ENCODE measurements around the gene RBM20. TPM values are rescaled to one million over a fixed set of nuclear protein-coding genes. Genes with fewer than 3 reads are reported as not detected.
"Not testable (repeated sequence)": the region's sequence is repeated elsewhere in the genome, so short reads cannot be mapped to it uniquely, and the experiment has no call there.

RBM20 gene
- total and polyA plus RNA-seq, 7 donors, result 0.23 to 7.8 (median 5.4) TPM; not detected in 1

DNA sequence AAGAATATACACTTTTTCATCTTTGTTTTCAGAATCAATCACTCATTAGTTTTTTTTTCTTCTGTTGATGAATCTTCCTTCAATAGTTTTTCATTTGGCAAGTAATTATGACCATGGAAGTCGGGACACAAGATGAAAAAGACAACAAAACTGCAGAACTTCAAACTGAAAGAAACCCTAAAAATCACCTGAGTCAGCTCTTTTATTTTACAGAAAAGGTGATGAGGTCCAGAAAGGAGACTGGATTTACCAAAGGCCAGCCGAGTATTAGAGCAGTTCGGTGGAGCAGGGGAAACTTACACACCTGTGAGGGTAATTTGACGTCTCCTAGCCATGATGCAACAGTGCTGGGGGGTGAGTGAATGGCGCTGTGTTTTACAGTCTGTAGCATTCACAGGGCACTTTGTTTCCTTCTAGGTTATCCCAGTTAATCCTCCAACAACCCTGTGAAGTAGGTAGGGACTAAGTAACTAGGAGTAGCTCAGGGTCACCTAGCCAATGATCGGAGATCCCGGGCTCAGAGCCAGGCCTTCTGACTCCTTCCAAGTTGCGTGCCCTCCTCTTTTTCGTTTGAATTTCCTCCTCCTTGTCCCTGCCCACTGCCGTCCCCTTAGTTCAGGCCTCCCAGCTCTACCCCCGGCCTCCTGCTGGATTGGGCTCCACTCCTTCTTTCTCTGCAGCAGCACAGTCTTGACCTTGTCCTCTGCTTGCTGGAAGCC, 14.0 kb downstream of the RBM20 start:
- H3K27me3 ChIP-seq, result no peaks in the 10 kb centered on the region
- no peak for TF ChIP-seq EP300 (IDR thresholded peaks at IDR 0.05)
- no peak for TF ChIP-seq POLR2A (IDR thresholded peaks at IDR 0.05)
- no peak for TF ChIP-seq POLR2AphosphoS5 (IDR thresholded peaks at IDR 0.05)
- TF ChIP-seq CTCF (IDR thresholded peaks at IDR 0.05), result no peak
- peaks cover 0 to 36% (median 12%) of the 10 kb centered on the region in 4 donors for H3K4me1 ChIP-seq
- intact Hi-C loops (cut with DNase I), result no loop called here
- no peak for DNase-seq
- H3K4me3 ChIP-seq, result no peak overlapping the region
- H3K36me3 ChIP-seq, result no peaks in the 10 kb centered on the region
- H3K9me3 ChIP-seq, result no peaks in the 10 kb centered on the region
- H3K27ac ChIP-seq, result peak overlapping the region in 2 of 4 donors; percentile 5 to 15
- 67 to 82% methylated on average over 11 of the region's 11 CpGs for WGBS, 2 donors

- Histone ChIP-seq H3K36me3 (no peaks in the 10 kb centered on the region), H3K4me1 (peaks cover 0 to 35% (median 13%) of the 10 kb centered on the region in 4 donors), H3K4me3 (no peak overlapping the region), H3K9me3 (no peaks in the 10 kb centered on the region), H3K27ac (no peak overlapping the region), H3K27me3 (no peaks in the 10 kb centered on the region)
- TF ChIP-seq POLR2AphosphoS5 (IDR thresholded peaks at IDR 0.05) (no peak), CTCF (IDR thresholded peaks at IDR 0.05) (no peak), EP300 (IDR thresholded peaks at IDR 0.05) (no peak), POLR2A (IDR thresholded peaks at IDR 0.05) (no peak)
- no peak for DNase-seq
- 54 to 68% methylated on average over 1 of the region's 1 CpG for WGBS, 2 donors
- intact Hi-C loops (cut with DNase I), result no loop called here
Measured at GRCh38 chr10:110659558-110659957, 15.4 kb downstream of the RBM20 start.

- 88 to 92% methylated on average over 8 of the region's 8 CpGs for WGBS, 2 donors
Measured at GRCh38 chr10:110660289-110660688, 16.2 kb downstream of the RBM20 start.

DNA sequence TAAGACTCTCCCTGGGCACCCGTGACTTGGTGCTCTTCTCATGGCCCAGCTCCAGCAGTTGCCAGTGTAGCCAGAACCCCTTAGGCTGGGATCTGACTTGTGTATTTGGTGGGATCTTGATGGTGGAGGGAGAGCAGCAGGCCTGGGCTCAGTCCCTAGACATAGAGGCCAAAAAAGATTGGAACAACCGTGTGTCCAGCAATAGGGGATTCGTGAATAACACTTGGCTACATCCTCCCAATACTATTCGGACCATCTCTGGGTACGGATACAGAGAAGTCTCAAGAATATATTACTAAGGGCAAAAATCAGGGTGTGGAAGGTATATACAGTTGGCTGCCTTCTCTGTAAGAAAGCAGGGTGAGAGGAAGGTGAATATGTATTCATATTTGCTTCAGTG, 17.2 kb downstream of the RBM20 start:
- Histone ChIP-seq H3K4me3 (no peak overlapping the region), H3K9me3 (no peaks in the 10 kb centered on the region), H3K27ac (peak overlapping the region in 2 of 4 donors; percentile 77 to 82), H3K36me3 (no peaks in the 10 kb centered on the region), H3K27me3 (no peaks in the 10 kb centered on the region), H3K4me1 (peaks cover 0 to 36% (median 15%) of the 10 kb centered on the region in 4 donors)
- intact Hi-C loops (cut with DNase I), result no loop called here
- no peak for DNase-seq
- no peak for TF ChIP-seq EP300 (IDR thresholded peaks at IDR 0.05)
- no peak for TF ChIP-seq CTCF (IDR thresholded peaks at IDR 0.05)
- no peak for TF ChIP-seq POLR2AphosphoS5 (IDR thresholded peaks at IDR 0.05)
- no peak for TF ChIP-seq POLR2A (IDR thresholded peaks at IDR 0.05)
- 90 to 94% methylated on average over 5 of the region's 5 CpGs for WGBS, 2 donors

More at GRCh38 chr10:110660289-110660688, 16.2 kb downstream of the RBM20 start:
- intact Hi-C loops (cut with DNase I); DNase-seq; H3K36me3 ChIP-seq; H3K27ac ChIP-seq; H3K4me3 ChIP-seq; H3K9me3 ChIP-seq; H3K27me3 ChIP-seq: not testable (repeated sequence)
- H3K4me1 ChIP-seq, result peaks cover 0 to 35% (median 13%) of the 10 kb centered on the region in 4 donors

DNA sequence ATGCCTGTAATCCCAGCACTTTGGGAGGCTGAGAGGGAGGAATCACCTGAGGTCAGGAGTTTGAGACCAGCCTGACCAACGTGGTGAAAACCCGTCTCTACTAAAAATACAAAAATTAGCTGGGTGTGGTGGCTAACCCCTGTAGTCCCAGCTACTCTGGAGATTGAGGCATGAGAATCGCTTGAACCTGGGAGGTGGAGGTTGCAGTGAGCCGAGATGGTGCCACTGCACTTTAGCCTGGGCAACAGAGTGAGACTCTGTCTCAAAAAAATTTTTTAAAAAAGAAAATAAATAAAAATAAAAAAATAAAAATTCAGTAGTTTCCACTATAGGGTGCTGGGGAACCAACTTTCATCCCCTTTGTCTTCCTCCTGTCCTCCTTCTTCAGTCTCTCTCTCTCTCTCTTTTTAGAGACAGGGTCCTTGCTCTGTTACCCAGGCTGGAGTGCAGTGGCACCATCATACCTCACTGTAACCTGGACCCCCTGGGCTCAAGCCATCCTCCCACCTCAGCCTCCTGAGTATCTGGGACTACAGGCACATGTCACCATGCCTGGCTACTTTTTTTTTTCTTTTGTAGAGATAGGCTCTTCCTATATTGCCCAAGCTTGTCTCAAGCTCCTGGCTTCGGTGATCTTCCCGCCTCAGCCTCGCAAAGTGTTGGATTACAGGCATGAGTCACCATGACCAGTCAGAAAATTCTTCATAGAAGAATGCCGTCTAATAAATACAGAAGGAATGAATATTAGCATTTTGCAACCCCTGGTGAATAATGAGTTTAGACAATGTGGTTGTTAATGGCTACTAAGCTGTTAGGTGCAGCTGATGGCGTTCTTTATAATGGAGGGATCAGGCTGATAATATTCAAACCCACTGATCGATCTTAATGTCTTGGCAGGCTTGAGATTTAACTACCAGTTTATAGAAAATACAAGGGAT, 20.6 kb downstream of the RBM20 start:
- no peak for TF ChIP-seq CTCF (IDR thresholded peaks at IDR 0.05)
- TF ChIP-seq POLR2AphosphoS5 (IDR thresholded peaks at IDR 0.05), result peak in 3 of 4 donors; percentile 25 to 45 (median 27)
- H3K4me3 ChIP-seq, result no peak overlapping the region
- WGBS, 2 donors, result 75 to 83% methylated on average over 10 of the region's 10 CpGs
- intact Hi-C loops (cut with DNase I), result no loop called here
- peaks cover 0 to 51% (median 29%) of the 10 kb centered on the region in 4 donors for H3K4me1 ChIP-seq
- no peaks in the 10 kb centered on the region for H3K36me3 ChIP-seq
- peak overlapping the region; percentile 46 to 82 (median 72) for H3K27ac ChIP-seq
- no peaks in the 10 kb centered on the region for H3K27me3 ChIP-seq
- H3K9me3 ChIP-seq, result no peaks in the 10 kb centered on the region
- DNase-seq, result peak; percentile 83

DNA sequence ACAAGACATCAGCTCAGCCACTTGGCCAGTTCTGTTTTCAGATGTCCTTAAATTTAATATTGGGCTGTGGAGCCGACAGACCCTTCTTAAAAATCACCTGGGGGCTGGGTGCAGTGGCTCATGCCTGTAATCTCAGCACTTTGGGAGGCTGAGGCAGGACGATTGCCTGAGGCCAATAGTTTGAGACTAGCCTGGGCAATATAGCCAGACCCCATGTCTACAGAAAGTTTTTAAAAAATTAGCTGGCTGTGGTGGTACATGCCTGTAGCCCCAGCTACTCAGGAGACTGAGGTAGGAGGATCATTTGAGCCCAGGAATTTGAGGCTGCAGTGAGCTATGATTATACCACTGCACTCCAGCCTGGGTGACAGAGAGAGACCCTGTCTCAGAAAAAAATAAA, 22.1 kb downstream of the RBM20 start:
- H3K9me3 ChIP-seq; H3K27me3 ChIP-seq; H3K36me3 ChIP-seq; intact Hi-C loops (cut with DNase I); H3K4me3 ChIP-seq; DNase-seq: not testable (repeated sequence)
- peak overlapping the region in 3 of 4 donors; percentile 64 to 82 (median 80) for H3K27ac ChIP-seq
- 43 to 68% methylated on average over 2 of the region's 2 CpGs for WGBS, 2 donors
- peaks cover 0 to 62% (median 31%) of the 10 kb centered on the region in 4 donors for H3K4me1 ChIP-seq

Data from sigmoid colon (tissue), 7 donors.